OCI-LY7 (cell line): ENCODE results near the gene TFCP2L1. TPM values are rescaled to one million over a fixed set of nuclear protein-coding genes. Genes with fewer than 3 reads are reported as not detected.

ENCODE experiments used
- BruUV-seq: library from RNA; stranded (reverse); fragments of 400-500 nt; replicated peaks from 2 replicates; lab custom pipeline; 2021; lab: Mats Ljungman, UMichigan
- CTCF ChIA-PET: fragments of 300-600 bp; sonication (Branson Sonifier 250); formaldehyde crosslinking; loops from one replicate; lab custom pipeline; 2022; ENCODE audit warnings: antibody characterized with exemption; ENCODE audit not compliant: unreplicated experiment; lab: Charles Lee
- POLR2A ChIA-PET: fragments of 300-600 bp; sonication (Branson Sonifier 250); formaldehyde crosslinking; loops from one replicate; lab custom pipeline; 2022; ENCODE audit warnings: antibody characterized with exemption; lab: Charles Lee
- DNase-seq: peaks from one replicate; pipeline ENCODE4 v3.0.0-alpha.2; 2015; ENCODE audit warnings: low spot score
- H2AFZ ChIP-seq: fragments of 200-600 bp; sonication (generic), shearing (Covaris generic); 2 replicates; pipeline ENCODE4 v1.6.1; 2014; ENCODE audit warnings: mild to moderate bottlenecking, antibody characterized with exemption, low read length, moderate library complexity
- H3K27ac ChIP-seq: fragments of 200-600 bp; sonication (generic); 2 replicates; pipeline ENCODE4 v1.5.1; 2014; ENCODE audit warnings: mixed run types, low read depth, mild to moderate bottlenecking, moderate library complexity, low read length, inconsistent platforms; ENCODE audit not compliant: poor library complexity, severe bottlenecking
- H3K36me3 ChIP-seq: fragments of 200-600 bp; sonication (generic); 2 replicates; pipeline ENCODE4 v1.6.1; 2014; ENCODE audit warnings: mild to moderate bottlenecking, antibody characterized with exemption, low read length, moderate library complexity, mixed read lengths; ENCODE audit not compliant: insufficient read depth
- H3K4me1 ChIP-seq: fragments of 200-600 bp; sonication (generic); 2 replicates; pipeline ENCODE4 v1.5.1; 2014; ENCODE audit warnings: mild to moderate bottlenecking, low read length; ENCODE audit not compliant: insufficient read depth, poor library complexity, severe bottlenecking
- H3K4me2 ChIP-seq: fragments of 200-600 bp; sonication (generic); 2 replicates; pipeline ENCODE4 v1.6.1; 2014; ENCODE audit warnings: mild to moderate bottlenecking, low read length
- H3K4me3 ChIP-seq: fragments of 200-600 bp; sonication (generic); 2 replicates; pipeline ENCODE4 v1.5.1; 2014; ENCODE audit warnings: mild to moderate bottlenecking, low read depth, low read length; ENCODE audit not compliant: poor library complexity, severe bottlenecking
- H3K79me2 ChIP-seq: fragments of 200-600 bp; sonication (generic); 2 replicates; pipeline ENCODE4 v1.6.1; 2016; ENCODE audit warnings: low read depth, mild to moderate bottlenecking, low read length, moderate library complexity, mixed read lengths; ENCODE audit not compliant: insufficient read depth
- H3K9me2 ChIP-seq: fragments of 200-600 bp; sonication (generic); 2 replicates; pipeline ENCODE4 v1.6.1; 2016; ENCODE audit warnings: mild to moderate bottlenecking, low read length, mixed read lengths; ENCODE audit not compliant: insufficient read depth
- H3K9me3 ChIP-seq: fragments of 200-600 bp; sonication (generic); 2 replicates; pipeline ENCODE4 v1.6.1; 2014; ENCODE audit warnings: mild to moderate bottlenecking, mixed run types, low read length, mixed read lengths
- H4K20me1 ChIP-seq: fragments of 200-600 bp; sonication (generic); 2 replicates; pipeline ENCODE4 v1.6.1; 2014; ENCODE audit warnings: mild to moderate bottlenecking, antibody characterized with exemption, low read length, moderate library complexity, mixed read lengths; ENCODE audit not compliant: insufficient read depth
- CTCF ChIP-seq: fragments of 200-600 bp; sonication (generic); conservative IDR thresholded peaks from 2 replicates; pipeline ENCODE4 v1.5.1; 2014; ENCODE audit warnings: mild to moderate bottlenecking, antibody characterized with exemption, low read length, moderate library complexity, mixed read lengths
- EZH2phosphoT487 ChIP-seq: fragments of 200-600 bp; sonication (generic); IDR thresholded peaks from 2 replicates; pipeline ENCODE4 v1.6.1; 2018; ENCODE audit warnings: low read depth, borderline replicate concordance, mild to moderate bottlenecking, mixed run types, antibody characterized with exemption, low read length, moderate library complexity, mixed read lengths
- intact Hi-C: fragments of 100-400 bp; cut with micrococcal nuclease; formaldehyde crosslinking; loops from one replicate; pipeline ENCODE4 v1.10.0; 2022; ENCODE audit not compliant: unreplicated experiment
- total RNA-seq, 2 experiments: library from RNA; depleted of rRNA in 1 of 2; stranded (reverse); fragments of >200 nt in 1 of 2; shearing (Covaris generic) in 1 of 2; gene quantifications; 2 replicates each; pipeline ENCODE4 v1.2.3, GENCODE V29; 2014 to 2022

TFCP2L1 gene
- total RNA-seq, 2 experiments from 2014 or later = 0.06 to 1.4 TPM

GRCh38 chr2:121239471-121239870 is 45.5 kb downstream of the TFCP2L1 start:
- ChIA-PET POLR2A (no interaction called here), CTCF (no interaction called here)
- H3K27ac ChIP-seq = no peak overlapping the region
- H2AFZ ChIP-seq = no peak overlapping the region
- no peaks in the 10 kb centered on the region for H3K9me3 ChIP-seq
- DNase-seq = no peak
- intact Hi-C loops = no loop called here
- BruUV-seq = no TSS peak
- H3K9me2 ChIP-seq = no peaks in the 10 kb centered on the region
- no peaks in the 10 kb centered on the region for H3K36me3 ChIP-seq
- TF ChIP-seq CTCF = no peak
- TF ChIP-seq EZH2phosphoT487 = no peak
- H3K4me2 ChIP-seq = no peak overlapping the region
- no peaks in the 10 kb centered on the region for H4K20me1 ChIP-seq
- no peaks in the 10 kb centered on the region for H3K79me2 ChIP-seq
- H3K4me1 ChIP-seq = no peaks in the 10 kb centered on the region
- H3K4me3 ChIP-seq = no peak overlapping the region

- no TSS peak for BruUV-seq
- Histone ChIP-seq H3K4me1 (no peaks in the 10 kb centered on the region), H2AFZ (no peak overlapping the region), H3K9me3 (no peaks in the 10 kb centered on the region), H3K36me3 (no peaks in the 10 kb centered on the region), H3K27ac (no peak overlapping the region), H3K9me2 (no peaks in the 10 kb centered on the region), H3K4me3 (no peak overlapping the region), H3K79me2 (no peaks in the 10 kb centered on the region), H3K4me2 (no peak overlapping the region), H4K20me1 (no peaks in the 10 kb centered on the region)
- TF ChIP-seq EZH2phosphoT487 (no peak), CTCF (no peak)
- intact Hi-C loops = no loop called here
- ChIA-PET CTCF (no interaction called here), POLR2A (no interaction called here)
- DNase-seq = no peak
These were observed 46.2 kb downstream of the TFCP2L1 start for GRCh38 chr2:121238828-121239227.

- Histone ChIP-seq H3K27ac (no peak overlapping the region), H2AFZ (no peak overlapping the region), H3K36me3 (no peaks in the 10 kb centered on the region), H3K9me2 (no peaks in the 10 kb centered on the region), H4K20me1 (no peaks in the 10 kb centered on the region), H3K79me2 (no peaks in the 10 kb centered on the region), H3K4me1 (no peaks in the 10 kb centered on the region), H3K4me3 (no peak overlapping the region), H3K4me2 (no peak overlapping the region), H3K9me3 (no peaks in the 10 kb centered on the region)
- no peak for TF ChIP-seq EZH2phosphoT487
- TF ChIP-seq CTCF = no peak
- no TSS peak for BruUV-seq
- CTCF ChIA-PET = no interaction called here
- intact Hi-C loops = no loop called here
- POLR2A ChIA-PET = no interaction called here
- DNase-seq = no peak
These were observed 46.9 kb downstream of the TFCP2L1 start for GRCh38 chr2:121237980-121238665.
